Activated naive CD4-positive, alpha-beta T cell treated with anti-CD3 and anti-CD28 coated beads, Interleukin-2, amount 50 U/mL, for 72 hours (primary cell): ENCODE data around the gene ETFB. TPM values are rescaled to one million over a fixed set of nuclear protein-coding genes. Genes with fewer than 3 reads are reported as not detected.

Experiments used
- ATAC-seq, 2 donors: fragments of 150-1000 bp; cut with Tn5 transposase; 2 replicates each; pipeline ENCODE4 v1.10.0; 2021; ENCODE audit warnings: mild to moderate bottlenecking in 2 of 2, moderate library complexity in 2 of 2
- DNase-seq, 2 donors: peaks; one replicate each; pipeline ENCODE4 v3.0.0; 2021 to 2022; ENCODE audit warnings: low spot score in 2 of 2
- H3K27ac Mint-ChIP-seq, 2 donors: one replicate each; pipeline ENCODE4 v1.8.0; 2022; ENCODE audit warnings: mild to moderate bottlenecking in 2 of 2, mixed read lengths in 2 of 2
- H3K36me3 Mint-ChIP-seq, 2 donors: one replicate each; pipeline ENCODE4 v1.8.0; 2022; ENCODE audit warnings: mixed read lengths in 2 of 2
- H3K9me3 Mint-ChIP-seq, 2 donors: one replicate each; pipeline ENCODE4 v1.8.0; 2022; ENCODE audit warnings: mixed read lengths in 2 of 2
- total RNA-seq, 2 donors: library from RNA; stranded (reverse); gene quantifications; one replicate each; pipeline ENCODE4 v1.2.3, GENCODE V29; 2022

ETFB gene
- total RNA-seq, 2 donors from 2014 or later, result 147 to 153 TPM

DNA sequence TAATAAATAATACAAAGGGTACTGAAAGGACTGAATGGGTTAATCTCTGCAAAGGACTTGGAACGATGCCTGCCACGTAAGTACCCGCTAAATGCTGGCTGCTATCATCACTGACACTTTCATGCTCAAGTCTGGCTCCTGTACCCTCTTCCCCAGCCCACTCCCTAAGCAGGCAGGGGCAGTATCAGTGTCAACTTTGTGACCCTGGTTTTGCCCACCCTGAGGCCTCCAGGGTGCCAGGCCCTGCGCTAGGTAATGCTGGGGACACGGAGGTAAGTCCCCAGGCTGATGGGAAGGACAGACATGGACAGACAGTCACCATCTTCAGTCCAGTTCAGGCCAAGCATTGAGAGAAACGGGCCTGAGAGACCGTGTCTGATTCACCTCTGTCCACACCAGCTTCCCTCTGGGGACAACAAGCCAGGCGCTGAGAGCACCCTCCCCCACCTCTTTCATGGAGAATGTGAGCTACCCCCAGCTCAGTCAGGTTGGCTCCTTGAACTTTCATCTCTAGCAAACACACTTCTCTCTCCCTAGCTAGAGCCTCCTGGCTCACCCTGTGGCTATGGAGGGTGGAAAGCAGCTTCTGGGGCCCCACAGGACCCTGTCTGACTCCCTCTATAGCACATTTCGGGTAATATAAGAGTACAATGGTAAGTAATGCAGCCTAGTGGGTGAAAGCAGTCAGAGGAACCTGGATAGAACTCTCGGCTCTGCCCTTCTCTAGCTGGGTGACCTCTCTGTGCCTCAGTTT lies 800 bp downstream of the ETFB start:
- no peak for DNase-seq
- Mint-ChIP-seq H3K36me3 (peaks cover 27 to 33% of the 10 kb centered on the region in 2 donors), H3K9me3 (no peaks in the 10 kb centered on the region), H3K27ac (peak overlapping the region; percentile 99)
- ATAC-seq, result no peak

DNA sequence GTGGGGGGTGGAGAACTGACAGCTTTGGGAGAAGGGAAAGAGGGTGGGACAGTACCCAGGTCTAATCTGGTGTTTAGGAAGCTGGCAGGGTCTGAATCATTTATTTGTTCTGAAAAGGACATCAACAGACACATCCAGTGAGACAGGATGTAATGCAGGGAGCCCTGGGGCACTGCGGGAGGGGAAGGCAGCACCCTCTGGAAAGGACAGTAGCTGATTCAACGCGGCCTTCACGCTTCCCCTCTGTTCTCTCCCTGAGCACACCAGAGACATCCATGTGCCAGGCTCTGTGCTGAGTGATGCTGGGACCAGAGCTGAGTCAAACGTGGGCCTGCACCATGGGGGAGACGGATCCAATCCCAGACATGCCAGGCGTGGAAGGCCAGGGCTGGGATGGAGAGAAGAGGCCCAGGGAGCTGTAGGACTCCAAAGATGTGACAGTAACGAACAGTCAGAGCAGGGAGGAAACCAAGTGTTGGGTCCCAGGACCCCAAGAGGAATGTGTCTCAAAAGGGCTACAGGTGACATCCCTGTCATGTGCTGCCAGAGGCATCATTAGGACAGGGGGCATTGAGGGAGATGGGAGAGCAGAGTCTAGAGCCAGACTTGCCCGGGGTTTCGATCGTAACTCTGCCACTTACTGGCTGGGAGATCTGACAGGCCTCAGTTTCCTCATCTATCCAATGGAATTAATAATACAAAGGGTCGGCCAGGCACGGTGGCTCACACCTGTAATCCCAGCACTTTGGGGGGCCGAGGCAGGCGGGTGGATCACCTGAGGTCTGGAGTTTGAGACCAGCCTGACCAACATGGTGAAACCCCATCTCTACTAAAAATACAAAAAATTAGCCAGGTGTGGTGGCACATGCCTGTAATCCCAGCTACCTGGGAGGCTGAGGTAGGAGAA lies 1.7 kb downstream of the ETFB start:
- Mint-ChIP-seq H3K9me3 (no peaks in the 10 kb centered on the region), H3K36me3 (peaks cover 27 to 28% of the 10 kb centered on the region in 2 donors), H3K27ac (peak overlapping the region; percentile 96 to 99)
- no peak for DNase-seq
- ATAC-seq, result no peak

DNA sequence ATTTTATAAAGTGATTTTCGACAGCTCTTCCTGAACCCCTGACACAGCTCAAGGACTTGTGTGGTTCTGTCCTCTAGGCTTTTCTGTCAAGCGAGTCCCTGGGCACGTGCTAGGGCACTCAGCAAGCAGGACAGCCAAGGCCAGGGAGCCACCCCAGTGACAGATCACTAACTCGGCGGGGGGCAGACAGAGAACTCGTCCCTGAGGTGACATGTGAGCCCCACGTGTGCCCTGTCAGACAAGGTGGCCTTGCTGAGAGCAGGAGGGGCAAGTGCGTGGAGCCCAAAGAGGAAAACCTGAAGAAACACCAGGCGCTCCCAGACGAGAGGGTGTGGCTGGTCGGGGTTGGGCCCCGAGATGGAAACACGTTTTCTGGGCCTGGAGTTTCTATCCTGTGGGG lies 4.9 kb downstream of the ETFB start:
- no peak overlapping the region for H3K27ac Mint-ChIP-seq
- no peak for DNase-seq
- no peaks in the 10 kb centered on the region for H3K9me3 Mint-ChIP-seq
- peaks cover 18 to 22% of the 10 kb centered on the region in 2 donors for H3K36me3 Mint-ChIP-seq
- ATAC-seq, result no peak

DNA sequence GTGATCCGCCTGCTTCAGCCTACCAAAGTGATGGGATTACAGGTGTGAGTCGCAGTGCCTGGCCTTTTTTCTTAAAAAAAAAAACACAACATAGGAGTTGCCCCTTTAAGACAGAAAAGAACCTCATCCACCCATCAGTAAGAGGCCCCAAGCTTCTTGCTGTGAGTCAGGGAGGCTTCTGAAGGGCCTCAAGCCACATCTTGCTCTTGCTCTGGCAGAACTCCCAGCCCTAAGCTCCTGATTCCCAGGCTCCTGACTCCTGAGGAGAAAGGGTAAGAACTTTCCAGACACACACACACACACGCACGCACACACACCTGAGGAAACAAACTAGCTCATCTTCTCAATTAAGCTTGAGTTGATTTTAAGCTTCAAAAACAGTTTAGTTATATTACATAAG lies 6.9 kb downstream of the ETFB start:
- ATAC-seq, result no peak
- no peak for DNase-seq
- Mint-ChIP-seq H3K9me3 (no peaks in the 10 kb centered on the region), H3K36me3 (peaks cover 3 to 24% of the 10 kb centered on the region in 2 donors), H3K27ac (no peak overlapping the region)

DNA sequence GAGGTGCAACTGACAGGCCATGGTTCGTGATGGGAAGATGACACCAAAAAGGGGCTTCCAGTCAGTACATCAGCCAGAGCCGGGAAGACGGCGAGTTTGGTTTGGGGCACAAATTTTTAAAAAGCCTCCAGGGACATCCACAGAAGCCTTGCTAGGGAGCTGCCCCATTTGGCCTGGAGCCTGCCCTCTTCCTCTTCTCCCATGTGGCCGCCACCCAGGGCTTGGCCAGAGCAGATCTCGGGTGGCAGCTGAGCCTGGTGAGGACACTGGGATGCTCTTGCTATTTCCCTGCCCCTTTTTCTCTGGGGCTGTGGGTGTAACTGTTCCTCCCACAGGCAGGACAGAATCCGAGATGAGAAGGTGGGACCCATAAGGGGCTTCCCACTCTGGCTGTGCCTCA lies 8.2 kb downstream of the ETFB start:
- no peaks in the 10 kb centered on the region for H3K9me3 Mint-ChIP-seq
- peak overlapping the region in 1 of 2 donors; percentile 9 for H3K27ac Mint-ChIP-seq
- DNase-seq (no peak), ATAC-seq (no peak)
- peaks cover 0 to 24% of the 10 kb centered on the region in 2 donors for H3K36me3 Mint-ChIP-seq

DNA sequence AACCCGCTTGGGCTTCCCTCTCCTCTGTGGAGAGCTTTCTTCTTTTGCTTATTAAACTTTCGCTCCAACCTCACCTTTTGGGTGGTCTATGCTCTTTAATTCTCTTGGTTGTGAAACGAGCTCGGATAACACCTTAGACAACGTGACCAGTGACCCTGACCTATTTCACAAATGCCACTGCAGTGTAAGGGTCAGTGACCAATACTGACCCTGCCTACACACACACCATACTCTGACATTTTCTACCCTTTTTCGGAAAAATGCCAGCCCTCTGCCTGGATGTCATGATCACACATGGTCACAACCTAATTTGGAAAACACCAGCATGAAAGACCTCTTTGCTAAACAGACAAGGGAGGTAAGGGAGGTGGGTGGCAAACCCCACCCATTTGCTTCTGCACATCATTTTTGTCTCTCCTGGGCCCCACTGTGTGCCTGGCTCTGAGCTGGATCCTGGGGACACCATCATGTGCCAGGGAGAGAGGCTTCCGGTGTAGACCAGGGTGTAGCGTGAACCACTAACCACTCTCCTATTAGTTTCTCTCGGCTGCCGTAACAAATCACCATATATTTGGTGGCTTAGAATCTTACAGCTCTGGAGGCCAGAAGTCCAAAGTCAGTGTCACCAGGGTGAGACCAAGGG lies 9.9 kb downstream of the ETFB start:
- H3K27ac Mint-ChIP-seq, result peak overlapping the region in 1 of 2 donors; percentile 72
- no peak for DNase-seq
- peaks cover 9 to 17% of the 10 kb centered on the region in 2 donors for H3K36me3 Mint-ChIP-seq
- no peaks in the 10 kb centered on the region for H3K9me3 Mint-ChIP-seq
- ATAC-seq, result no peak

DNA sequence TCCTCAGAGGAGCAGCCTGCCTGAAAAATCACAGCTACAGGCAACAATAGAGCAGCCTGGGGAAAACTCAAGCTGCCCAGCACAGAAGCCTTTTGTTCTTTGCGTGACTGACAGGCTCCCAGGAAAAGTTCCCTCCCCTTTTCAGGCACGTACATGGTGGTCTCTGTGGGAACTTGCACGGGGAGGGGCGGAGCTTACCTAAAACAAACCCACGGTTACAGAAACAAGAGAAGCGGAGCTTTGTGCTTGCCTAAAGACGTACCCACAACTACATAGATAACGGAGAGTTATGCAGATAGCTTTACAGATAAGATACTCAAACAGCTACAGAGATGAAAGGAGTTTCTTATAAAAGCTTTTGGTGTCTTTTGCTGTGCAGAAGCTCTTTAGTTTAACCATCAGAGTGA lies 11.4 kb downstream of the ETFB start:
- peaks cover 9 to 17% of the 10 kb centered on the region in 2 donors for H3K36me3 Mint-ChIP-seq

DNA sequence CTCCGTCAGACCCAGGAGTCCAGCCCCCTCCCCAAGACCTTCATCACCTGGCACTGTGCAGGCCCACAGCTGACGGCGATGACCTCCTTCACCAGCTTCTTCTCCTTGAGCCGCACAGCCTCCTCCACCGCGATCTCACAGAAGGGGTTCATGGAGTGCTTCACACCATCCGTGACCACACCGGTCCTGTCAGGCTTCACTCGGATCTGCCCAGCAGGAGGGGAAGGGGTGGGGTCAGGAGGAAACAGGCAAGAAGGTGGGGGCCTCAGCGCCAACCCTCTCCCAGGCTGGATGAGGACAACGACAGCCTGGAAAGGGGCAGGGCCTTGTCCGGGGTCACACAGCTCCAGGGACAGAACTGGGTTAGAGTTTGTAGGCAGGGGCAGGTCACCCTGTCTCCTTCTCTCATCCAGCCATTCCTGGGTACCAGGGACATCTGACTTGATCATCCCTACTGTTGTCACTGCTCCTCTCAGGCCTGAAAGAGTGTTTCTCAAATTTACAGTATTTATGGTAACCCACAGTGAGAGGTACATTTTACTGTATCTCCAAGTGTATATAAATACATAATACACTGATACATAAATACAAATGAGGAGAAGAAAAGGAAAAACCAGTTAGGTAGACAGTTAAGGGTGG lies 12.0 kb downstream of the ETFB start:
- peak overlapping the region in 1 of 2 donors; percentile 33 for H3K27ac Mint-ChIP-seq
- DNase-seq, result no peak
- H3K9me3 Mint-ChIP-seq, result no peaks in the 10 kb centered on the region
- ATAC-seq, result peak in 1 of 2 donors; percentile 11
- H3K36me3 Mint-ChIP-seq, result peaks cover 9 to 17% of the 10 kb centered on the region in 2 donors

More for the DNA sequence above, 11.4 kb downstream of the ETFB start:
- ATAC-seq, result peak; percentile 35 to 69
- H3K27ac Mint-ChIP-seq, result peak overlapping the region in 1 of 2 donors; percentile 33
- H3K9me3 Mint-ChIP-seq, result no peaks in the 10 kb centered on the region
- DNase-seq, result no peak

DNA sequence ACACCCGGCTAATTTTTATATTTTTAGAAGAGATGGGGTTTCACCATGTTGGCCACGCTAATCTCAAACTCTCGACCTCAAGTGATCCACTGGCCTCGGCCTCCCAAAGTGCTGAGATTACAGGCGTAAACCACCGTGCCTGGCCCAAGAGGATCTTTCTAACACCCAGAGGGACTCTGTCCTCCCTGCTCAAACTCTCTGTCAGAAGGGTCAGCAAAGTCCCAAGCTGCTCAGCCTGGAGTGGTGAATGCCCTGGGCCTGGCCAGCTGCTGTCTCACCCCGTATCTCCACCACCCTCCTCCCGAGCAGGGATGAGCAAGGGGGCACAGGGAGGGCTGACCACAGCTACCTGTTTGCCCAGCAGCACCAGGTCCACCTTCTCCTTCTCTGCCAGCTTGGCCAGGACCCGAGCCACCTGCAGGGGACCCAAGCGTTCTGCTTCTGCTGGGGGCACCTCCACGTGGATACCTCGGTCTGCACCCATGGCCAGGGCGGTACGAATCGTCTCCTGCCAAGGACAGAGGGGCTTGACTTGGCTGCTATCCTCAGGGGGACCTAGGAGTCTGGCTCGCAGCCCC lies 13.3 kb downstream of the ETFB start:
- Mint-ChIP-seq H3K36me3 (peaks cover 9 to 17% of the 10 kb centered on the region in 2 donors), H3K9me3 (no peaks in the 10 kb centered on the region), H3K27ac (peak overlapping the region; percentile 60 to 69)
- no peak for ATAC-seq
- no peak for DNase-seq

DNA sequence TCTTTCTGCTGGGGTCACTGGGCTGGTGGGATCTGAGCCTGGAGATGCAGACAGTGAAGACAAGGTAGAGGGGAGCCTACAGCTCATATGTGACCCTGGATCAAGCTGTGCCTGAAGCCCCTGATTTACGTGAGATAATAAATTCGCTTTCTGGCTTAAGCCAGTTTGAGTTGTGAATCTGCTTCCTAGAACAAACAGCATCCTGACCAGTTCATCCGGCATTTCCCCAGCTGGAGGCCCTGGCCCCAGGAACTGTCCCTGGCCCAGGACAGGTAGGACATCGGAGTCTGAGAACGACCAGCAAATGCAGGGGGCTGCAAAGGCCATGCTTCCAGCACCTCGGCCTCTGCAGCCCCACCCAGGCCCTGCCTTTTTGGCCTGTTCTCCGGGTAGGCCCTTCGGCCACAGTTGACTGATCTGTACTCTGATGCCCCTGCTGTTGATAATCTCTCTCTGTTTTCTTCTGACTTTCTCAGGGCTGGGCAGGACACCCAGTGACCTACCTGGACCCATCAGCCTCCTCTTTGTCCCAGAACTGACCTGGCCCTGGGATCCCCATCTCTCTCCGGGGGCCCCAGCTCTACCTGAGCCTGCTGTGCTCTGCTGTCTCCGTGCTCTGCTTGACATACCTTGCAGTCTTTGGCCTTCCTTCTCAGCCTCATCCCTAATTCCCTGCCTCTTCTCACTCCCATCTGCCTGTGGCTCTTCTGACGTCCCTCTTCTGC lies 14.8 kb downstream of the ETFB start:
- H3K36me3 Mint-ChIP-seq, result peaks cover 15 to 18% of the 10 kb centered on the region in 2 donors
- H3K9me3 Mint-ChIP-seq, result no peaks in the 10 kb centered on the region
- no peak for DNase-seq
- ATAC-seq, result no peak
- H3K27ac Mint-ChIP-seq, result peak overlapping the region; percentile 69 to 75

DNA sequence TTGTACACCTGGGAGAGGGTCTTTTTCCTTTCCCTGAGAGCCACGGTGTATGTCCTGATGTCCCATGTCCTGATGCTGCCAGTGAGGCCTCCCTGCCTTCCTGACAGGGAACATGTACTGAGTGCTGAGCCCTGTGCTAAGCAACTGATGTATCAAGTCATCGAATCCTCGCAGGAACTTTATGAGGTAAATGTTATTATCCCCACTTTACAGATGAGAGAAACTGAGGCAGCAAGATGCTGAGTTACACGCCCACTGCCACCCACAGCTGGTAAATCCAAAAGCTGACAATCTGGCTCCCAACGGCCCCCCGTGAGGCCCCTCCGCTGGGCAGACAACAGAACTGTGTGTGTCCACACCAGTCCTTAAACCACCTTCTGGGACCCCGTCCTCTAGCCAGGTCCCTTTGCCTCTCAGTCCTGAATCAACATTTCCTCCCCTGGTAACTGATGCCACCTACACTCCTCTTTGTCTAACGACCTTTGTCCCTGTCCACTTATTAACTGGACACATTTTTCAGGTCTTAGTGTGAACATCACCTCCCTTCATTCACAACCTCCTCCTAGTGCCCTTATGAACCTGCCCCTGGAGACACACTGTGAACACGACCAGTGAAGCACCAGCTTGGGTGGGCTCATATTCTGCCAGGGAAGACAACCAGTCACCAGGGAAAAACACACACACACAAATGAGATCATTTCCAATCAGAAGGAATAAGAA lies 18.8 kb downstream of the ETFB start:
- peaks cover 8 to 16% of the 10 kb centered on the region in 2 donors for H3K36me3 Mint-ChIP-seq
- ATAC-seq (no peak), DNase-seq (no peak)
- H3K27ac Mint-ChIP-seq, result peak overlapping the region in 1 of 2 donors; percentile 81
- H3K9me3 Mint-ChIP-seq, result no peaks in the 10 kb centered on the region

DNA sequence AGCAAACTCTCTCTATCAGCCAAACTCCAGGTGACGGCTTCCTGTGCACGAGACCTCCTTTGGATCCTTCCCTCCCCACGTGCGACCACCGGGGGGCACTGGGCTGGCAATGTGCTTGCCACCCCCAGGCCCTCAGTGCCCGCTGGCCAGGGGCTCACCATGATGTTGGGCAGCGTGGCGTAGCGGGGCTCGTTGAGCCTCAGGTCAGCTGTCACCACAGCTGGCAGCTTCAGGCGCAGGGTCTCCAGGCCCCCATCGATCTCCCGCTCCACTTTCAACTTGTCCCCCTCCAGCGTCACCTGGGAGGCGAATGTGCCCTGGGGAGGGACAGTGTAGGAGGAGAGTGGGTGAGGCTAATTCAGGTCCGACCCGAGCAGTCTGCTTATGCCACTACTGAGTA lies 19.4 kb downstream of the ETFB start:
- no peak for DNase-seq
- Mint-ChIP-seq H3K36me3 (peaks cover 8 to 9% of the 10 kb centered on the region in 2 donors), H3K9me3 (no peaks in the 10 kb centered on the region), H3K27ac (peak overlapping the region in 1 of 2 donors; percentile 45)
- no peak for ATAC-seq

DNA sequence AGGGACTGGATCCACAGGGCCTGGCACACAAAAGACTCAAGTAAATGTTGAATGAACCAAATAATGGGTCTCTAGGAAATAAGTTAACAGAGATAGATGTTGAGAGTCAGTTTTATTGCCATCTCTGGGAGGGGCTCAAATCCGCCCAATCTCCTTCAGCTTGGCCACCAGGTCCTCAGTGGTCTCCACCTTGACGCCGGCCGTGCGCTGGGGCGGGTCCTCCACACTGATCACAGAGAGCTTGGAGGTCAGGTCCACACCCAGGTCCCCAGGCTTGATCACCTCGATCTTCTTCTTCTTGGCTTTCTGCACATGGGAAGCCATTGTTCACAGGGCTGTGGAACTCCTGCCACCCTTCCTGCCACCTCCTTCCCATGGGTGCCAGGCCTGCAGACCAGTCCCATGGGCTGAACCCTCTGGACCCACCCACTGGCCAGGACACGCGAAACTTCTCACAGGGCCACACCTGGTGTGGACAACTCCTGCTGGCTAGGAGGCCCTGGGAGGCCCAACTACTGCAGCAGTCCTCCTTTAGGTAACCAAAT lies 21.0 kb downstream of the ETFB start:
- DNase-seq (no peak), ATAC-seq (no peak)
- peaks cover 7 to 8% of the 10 kb centered on the region in 2 donors for H3K36me3 Mint-ChIP-seq
- no peaks in the 10 kb centered on the region for H3K9me3 Mint-ChIP-seq
- H3K27ac Mint-ChIP-seq, result peak overlapping the region in 1 of 2 donors; percentile 11

DNA sequence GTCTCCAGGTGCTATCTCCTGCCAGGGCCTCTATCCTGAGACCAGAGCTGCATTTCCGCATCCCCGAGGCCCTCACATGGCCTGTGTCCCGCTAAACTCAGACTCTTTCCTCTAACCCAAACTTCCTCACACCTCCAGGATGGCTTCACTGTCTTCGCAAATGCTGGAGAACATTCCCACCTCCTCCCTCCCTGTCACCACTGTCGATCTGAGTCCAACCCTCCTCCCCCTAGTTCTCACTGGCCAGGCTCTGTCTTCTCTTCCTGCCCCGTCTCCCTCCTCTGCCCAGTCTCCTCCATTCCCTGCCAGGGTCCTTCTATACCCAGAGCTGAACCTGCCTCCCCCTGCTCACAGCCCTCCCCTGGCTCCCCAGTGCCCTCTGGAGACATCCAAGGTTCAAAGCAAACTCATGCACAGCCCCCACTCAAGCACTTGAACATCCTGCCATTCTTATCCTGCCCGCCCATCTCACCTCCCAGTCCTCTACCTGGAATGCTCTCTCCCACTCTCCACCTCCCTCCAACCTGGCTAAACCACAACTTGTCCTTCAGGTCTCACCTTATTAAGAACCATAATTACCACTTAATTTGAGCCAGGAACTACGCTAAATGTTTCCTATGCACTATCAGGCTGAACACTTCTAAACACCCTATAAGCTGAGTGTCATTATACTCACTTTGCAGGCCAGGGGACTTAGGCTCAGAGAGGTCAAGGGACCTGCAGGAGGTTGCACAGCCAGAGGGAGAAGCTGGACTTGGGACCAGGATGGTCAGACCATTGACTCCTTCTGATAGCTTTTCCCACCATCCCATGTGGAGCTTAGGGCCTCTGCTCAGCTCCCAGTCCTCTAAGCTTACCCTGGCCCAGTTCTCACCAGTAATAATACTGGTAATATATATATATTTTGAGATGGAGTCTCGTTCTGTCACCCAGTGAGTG lies 23.3 kb downstream of the ETFB start:
- no peaks in the 10 kb centered on the region for H3K9me3 Mint-ChIP-seq
- H3K27ac Mint-ChIP-seq, result peak overlapping the region; percentile 36 to 79
- ATAC-seq, result no peak

More for the DNA sequence above, 23.3 kb downstream of the ETFB start:
- H3K36me3 Mint-ChIP-seq, result peaks cover 7 to 8% of the 10 kb centered on the region in 2 donors
- no peak for DNase-seq
